MM.1S (cell line): ENCODE results near the gene NET1.

Source experiments
- DNase-seq: peaks from one replicate; pipeline ENCODE4 v3.0.0-alpha.2; 2015
- H2AFZ ChIP-seq: fragments of 300-600 bp; sonication (generic); 2 replicates; pipeline ENCODE4 v1.6.0; 2016; ENCODE audit warnings: antibody characterized with exemption, low read length
- H3F3A ChIP-seq: fragments of 300-600 bp; sonication (generic); 2 replicates; pipeline ENCODE4 v1.6.1; 2016; ENCODE audit warnings: mild to moderate bottlenecking, antibody characterized with exemption, low read length, moderate library complexity, mixed read lengths; ENCODE audit not compliant: insufficient read depth
- H3K27ac ChIP-seq: fragments of 300-600 bp; sonication (generic); 2 replicates; pipeline ENCODE4 v1.5.1; 2016; ENCODE audit warnings: mild to moderate bottlenecking, low read length
- H3K27me3 ChIP-seq: fragments of 300-600 bp; sonication (generic); replicated peaks from 2 replicates; pipeline ENCODE4 v1.6.0; 2016; ENCODE audit warnings: low read length; ENCODE audit not compliant: insufficient read depth
- H3K36me3 ChIP-seq: fragments of 300-600 bp; sonication (generic); replicated peaks from 2 replicates; pipeline ENCODE4 v1.6.1; 2016; ENCODE audit warnings: mild to moderate bottlenecking, low read length, mixed read lengths; ENCODE audit not compliant: insufficient read depth
- H3K4me1 ChIP-seq: fragments of 300-600 bp; sonication (generic); 2 replicates; pipeline ENCODE4 v1.6.1; 2016; ENCODE audit warnings: low read length, mixed read lengths
- H3K4me2 ChIP-seq: fragments of 300-600 bp; sonication (generic); 2 replicates; pipeline ENCODE4 v1.6.0; 2016; ENCODE audit warnings: low read depth, low read length
- H3K4me3 ChIP-seq: fragments of 300-600 bp; sonication (generic); 2 replicates; pipeline ENCODE4 v1.5.1; 2016; ENCODE audit warnings: low read length, mixed read lengths
- H3K79me2 ChIP-seq: fragments of 300-600 bp; sonication (generic); 2 replicates; pipeline ENCODE4 v1.6.1; 2016; ENCODE audit warnings: mixed run types, low read length, mixed read lengths
- H3K9ac ChIP-seq: fragments of 300-600 bp; sonication (generic); 2 replicates; pipeline ENCODE4 v1.6.1; 2016; ENCODE audit warnings: low read length, mixed read lengths
- H3K9me2 ChIP-seq: fragments of 300-600 bp; sonication (generic); replicated peaks from 2 replicates; pipeline ENCODE4 v1.6.1; 2016; ENCODE audit warnings: mild to moderate bottlenecking, low read length, mixed read lengths; ENCODE audit not compliant: insufficient read depth
- H3K9me3 ChIP-seq: fragments of 300-600 bp; sonication (generic); replicated peaks from 2 replicates; pipeline ENCODE4 v1.6.1; 2016; ENCODE audit warnings: mild to moderate bottlenecking, low read length, mixed read lengths; ENCODE audit not compliant: insufficient read depth
- H4K20me1 ChIP-seq: fragments of 300-600 bp; sonication (generic); 2 replicates; pipeline ENCODE4 v1.6.1; 2016; ENCODE audit warnings: mild to moderate bottlenecking, low read length, moderate library complexity, mixed read lengths; ENCODE audit not compliant: insufficient read depth
- CTCF ChIP-seq: fragments of 300-600 bp; sonication (generic); IDR thresholded peaks from 2 replicates; pipeline ENCODE4 v1.5.1; 2016; ENCODE audit warnings: antibody characterized with exemption, low read length, mixed read lengths
- EZH2 ChIP-seq: fragments of 300-600 bp; sonication (generic); optimal IDR thresholded peaks from 2 replicates; pipeline ENCODE3; 2017; ENCODE audit warnings: low read depth, mild to moderate bottlenecking, antibody characterized with exemption, low read length, mixed read lengths
- EZH2phosphoT487 ChIP-seq: fragments of 300-600 bp; sonication (generic); IDR thresholded peaks from 2 replicates; pipeline ENCODE4 v1.6.1; 2018; ENCODE audit warnings: antibody characterized with exemption, low read length

NET1 gene

GRCh38 chr10:5411941-5412276 is 448 bp upstream of the NET1 start:
- H4K20me1 ChIP-seq, result no peaks in the 10 kb centered on the region
- peak overlapping the region; percentile 59 for H2AFZ ChIP-seq
- no peaks in the 10 kb centered on the region for H3K9me2 ChIP-seq
- H3K27me3 ChIP-seq, result no peaks in the 10 kb centered on the region
- no peaks in the 10 kb centered on the region for H3F3A ChIP-seq
- no peaks in the 10 kb centered on the region for H3K36me3 ChIP-seq
- DNase-seq, result no peak
- H3K4me1 ChIP-seq, result peaks cover 3% of the 10 kb centered on the region; the same call in 1 of the 2 replicates
- TF ChIP-seq EZH2 (no peak), EZH2phosphoT487 (no peak), CTCF (no peak)
- H3K27ac ChIP-seq, result no peak overlapping the region
- H3K4me3 ChIP-seq, result peak overlapping the region; percentile 90
- H3K79me2 ChIP-seq, result peaks cover 43% of the 10 kb centered on the region
- H3K4me2 ChIP-seq, result peak overlapping the region; percentile 85
- H3K9me3 ChIP-seq, result no peaks in the 10 kb centered on the region
- peak overlapping the region; percentile 78; the same call in 1 of the 2 replicates for H3K9ac ChIP-seq

- DNase-seq, result no peak
- no peaks in the 10 kb centered on the region for H3K27me3 ChIP-seq
- H2AFZ ChIP-seq, result peak overlapping the region; percentile 35
Observed at GRCh38 chr10:5413012-5413938, 918 bp downstream of the NET1 start.

GRCh38 chr10:5416981-5417380 is 4.6 kb downstream of the NET1 start:
- no peaks in the 10 kb centered on the region for H3K9me2 ChIP-seq
- H3K27me3 ChIP-seq, result no peaks in the 10 kb centered on the region
- H3K4me2 ChIP-seq, result no peak overlapping the region
- H3K4me1 ChIP-seq, result no peaks in the 10 kb centered on the region; the same call in 1 of the 2 replicates
- no peak overlapping the region for H3K27ac ChIP-seq
- H3K9ac ChIP-seq, result no peak overlapping the region
- H3K9me3 ChIP-seq, result no peaks in the 10 kb centered on the region
- H4K20me1 ChIP-seq, result 0 out of 2 replicates have a peak, but pooled peaks cover 5% of the 10 kb centered on the region
- H3K36me3 ChIP-seq, result 0 out of 2 replicates have a peak, but pooled peaks cover 5% of the 10 kb centered on the region
- no peak overlapping the region for H2AFZ ChIP-seq
- H3K4me3 ChIP-seq, result no peak overlapping the region
- DNase-seq, result no peak
- H3F3A ChIP-seq, result no peaks in the 10 kb centered on the region
- H3K79me2 ChIP-seq, result peaks cover 93% of the 10 kb centered on the region
- no peak for TF ChIP-seq CTCF
- no peak for TF ChIP-seq EZH2phosphoT487
- TF ChIP-seq EZH2, result no peak

More at GRCh38 chr10:5413012-5413938, 918 bp downstream of the NET1 start:
- peak overlapping the region; percentile 85 for H3K4me2 ChIP-seq
- H3K79me2 ChIP-seq, result peaks cover 57% of the 10 kb centered on the region
- H3K27ac ChIP-seq, result no peak overlapping the region
- H4K20me1 ChIP-seq, result no peaks in the 10 kb centered on the region
- H3K9ac ChIP-seq, result peak overlapping the region; percentile 78; the same call in 1 of the 2 replicates
- TF ChIP-seq EZH2phosphoT487 (no peak), EZH2 (no peak), CTCF (no peak)
- H3F3A ChIP-seq, result no peaks in the 10 kb centered on the region
- peak overlapping the region; percentile 90 for H3K4me3 ChIP-seq
- no peaks in the 10 kb centered on the region for H3K9me2 ChIP-seq
- H3K9me3 ChIP-seq, result no peaks in the 10 kb centered on the region
- peaks cover 3% of the 10 kb centered on the region; the same call in 1 of the 2 replicates for H3K4me1 ChIP-seq
- 0 out of 2 replicates have a peak, but pooled peaks cover 5% of the 10 kb centered on the region for H3K36me3 ChIP-seq
